ENCODE data around the gene PXDN. TPM values are rescaled to one million over a fixed set of nuclear protein-coding genes. Genes with fewer than 3 reads are reported as not detected.

PXDN gene
- total RNA-seq, 1 donor from 2014 or later: 150 TPM

GRCh38 chr2:1746174-1747064 lies 2.1 kb upstream of the PXDN start:
- TF ChIP-seq, protein P1, sequence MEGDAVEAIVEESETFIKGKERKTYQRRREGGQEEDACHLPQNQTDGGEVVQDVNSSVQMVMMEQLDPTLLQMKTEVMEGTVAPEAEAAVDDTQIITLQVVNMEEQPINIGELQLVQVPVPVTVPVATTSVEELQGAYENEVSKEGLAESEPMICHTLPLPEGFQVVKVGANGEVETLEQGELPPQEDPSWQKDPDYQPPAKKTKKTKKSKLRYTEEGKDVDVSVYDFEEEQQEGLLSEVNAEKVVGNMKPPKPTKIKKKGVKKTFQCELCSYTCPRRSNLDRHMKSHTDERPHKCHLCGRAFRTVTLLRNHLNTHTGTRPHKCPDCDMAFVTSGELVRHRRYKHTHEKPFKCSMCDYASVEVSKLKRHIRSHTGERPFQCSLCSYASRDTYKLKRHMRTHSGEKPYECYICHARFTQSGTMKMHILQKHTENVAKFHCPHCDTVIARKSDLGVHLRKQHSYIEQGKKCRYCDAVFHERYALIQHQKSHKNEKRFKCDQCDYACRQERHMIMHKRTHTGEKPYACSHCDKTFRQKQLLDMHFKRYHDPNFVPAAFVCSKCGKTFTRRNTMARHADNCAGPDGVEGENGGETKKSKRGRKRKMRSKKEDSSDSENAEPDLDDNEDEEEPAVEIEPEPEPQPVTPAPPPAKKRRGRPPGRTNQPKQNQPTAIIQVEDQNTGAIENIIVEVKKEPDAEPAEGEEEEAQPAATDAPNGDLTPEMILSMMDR (conservative IDR thresholded peaks at IDR 0.05): no peak
- H3K4me3 Mint-ChIP-seq: peak overlapping the region; percentile 79
- DNase-seq (ENCODE audit: extremely low spot score, unreplicated experiment): no peak

DNA sequence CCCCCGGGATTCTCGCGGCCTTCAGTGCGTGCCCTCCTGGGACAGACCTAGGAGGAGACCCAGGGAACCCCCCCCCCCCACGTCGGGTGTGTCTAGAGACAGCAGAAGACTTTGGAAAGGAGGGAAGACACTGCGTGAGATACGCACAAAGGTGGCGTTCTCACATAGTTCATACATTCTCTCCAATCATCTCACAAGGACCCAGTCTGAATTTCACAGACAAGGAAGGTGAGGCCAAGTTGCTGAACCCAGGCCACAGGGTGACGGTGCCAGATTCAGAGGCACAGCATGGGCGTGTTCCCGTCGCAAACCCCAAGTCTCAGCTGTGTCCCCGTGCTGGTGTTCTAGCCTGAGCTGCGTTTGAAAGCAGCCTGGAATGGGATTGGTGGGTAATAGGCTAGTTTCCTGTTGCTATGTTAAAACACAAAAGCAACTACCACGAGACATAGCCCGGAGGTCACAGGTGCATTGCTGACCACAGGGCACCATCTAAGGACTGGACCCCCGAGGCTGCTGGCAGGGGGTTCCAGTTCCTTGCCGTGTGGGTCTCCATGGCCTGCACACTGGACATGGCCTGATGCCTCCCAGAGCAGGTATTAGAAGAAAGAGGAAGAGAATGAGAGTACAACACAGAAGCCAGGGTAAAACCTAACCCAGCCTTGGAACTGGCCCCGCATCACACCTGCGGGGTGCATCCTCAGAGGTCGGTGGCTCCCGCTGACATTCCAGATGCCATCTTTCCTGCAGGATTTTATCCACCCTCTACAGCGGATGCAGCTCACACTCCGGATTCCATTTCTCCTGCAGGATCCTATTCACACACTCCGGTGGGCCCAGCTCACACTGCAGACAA lies 1.1 kb upstream of the PXDN start:
- TF ChIP-seq, protein P1 (conservative IDR thresholded peaks at IDR 0.05): no peak
- peaks cover 38% of the 10 kb centered on the region for H3K27me3 Mint-ChIP-seq
- DNase-seq (ENCODE audit: extremely low spot score, unreplicated experiment): peak; percentile 58
- peak overlapping the region; percentile 90 for H3K4me3 Mint-ChIP-seq
- peaks cover 6% of the 10 kb centered on the region for H3K4me1 Mint-ChIP-seq (ENCODE audit: unreplicated experiment)
- H3K9me3 Mint-ChIP-seq: no peaks in the 10 kb centered on the region
- H3K27ac Mint-ChIP-seq: peak overlapping the region; percentile 90
- H3K36me3 Mint-ChIP-seq: peaks cover 9% of the 10 kb centered on the region

More at GRCh38 chr2:1746174-1747064, 2.1 kb upstream of the PXDN start:
- no peaks in the 10 kb centered on the region for H3K9me3 Mint-ChIP-seq
- H3K27ac Mint-ChIP-seq: peak overlapping the region; percentile 48
- peaks cover 11% of the 10 kb centered on the region for H3K4me1 Mint-ChIP-seq (ENCODE audit: unreplicated experiment)
- peaks cover 47% of the 10 kb centered on the region for H3K27me3 Mint-ChIP-seq
- H3K36me3 Mint-ChIP-seq: peaks cover 9% of the 10 kb centered on the region

DNA sequence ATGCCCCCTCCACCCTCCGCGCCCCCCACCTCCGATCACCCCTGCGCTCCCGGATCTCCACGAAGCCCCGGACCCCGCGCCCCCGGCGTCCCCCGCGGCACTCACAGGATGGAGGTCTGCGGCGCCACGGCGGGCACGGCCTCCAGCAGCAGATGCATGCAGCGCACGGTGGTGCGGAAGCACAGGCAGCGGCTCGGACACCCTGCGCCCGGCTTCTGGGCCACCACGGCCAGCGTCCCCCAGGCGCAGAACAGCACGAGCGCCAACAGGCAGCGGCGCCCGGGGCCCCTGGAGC lies 217 bp downstream of the PXDN start:
- Mint-ChIP-seq H3K9me3 (no peaks in the 10 kb centered on the region), H3K27ac (no peak overlapping the region), H3K4me1 (ENCODE audit: unreplicated experiment) (peaks cover 12% of the 10 kb centered on the region), H3K4me3 (peak overlapping the region; percentile 82), H3K27me3 (peaks cover 31% of the 10 kb centered on the region), H3K36me3 (peaks cover 16% of the 10 kb centered on the region)
- TF ChIP-seq, protein P1 (conservative IDR thresholded peaks at IDR 0.05): no peak
- DNase-seq (ENCODE audit: extremely low spot score, unreplicated experiment): peak; percentile 80

- DNase-seq (ENCODE audit: extremely low spot score, unreplicated experiment): no peak
- H3K9me3 Mint-ChIP-seq: no peaks in the 10 kb centered on the region
Measured at GRCh38 chr2:1743396-1744150, 742 bp downstream of the PXDN start.

More at GRCh38 chr2:1743396-1744150, 742 bp downstream of the PXDN start:
- peaks cover 26% of the 10 kb centered on the region for H3K27me3 Mint-ChIP-seq
- TF ChIP-seq, protein P1 (conservative IDR thresholded peaks at IDR 0.05): peak; percentile 4
- H3K27ac Mint-ChIP-seq: peak overlapping the region; percentile 95
- H3K4me3 Mint-ChIP-seq: peak overlapping the region; percentile 97
- peaks cover 12% of the 10 kb centered on the region for H3K4me1 Mint-ChIP-seq (ENCODE audit: unreplicated experiment)
- H3K36me3 Mint-ChIP-seq: peaks cover 16% of the 10 kb centered on the region

Measured in type B pancreatic cell (in vitro differentiated cells).